HG02884 (cell line): Measurements from ENCODE around the gene RNF208.
"Not testable (repeated sequence)": the region's sequence is repeated elsewhere in the genome, so short reads cannot be mapped to it uniquely, and the experiment has no call there.

ENCODE experiments used
- ATAC-seq: cut with Tn5 transposase; IDR thresholded peaks from one replicate; pipeline ENCODE4 v1.9.1; 2021; ENCODE audit warnings: mild to moderate bottlenecking, moderate library complexity; ENCODE audit not compliant: unreplicated experiment

Gene RNF208

GRCh38 chr9:137240318-137240840 lies 18.3 kb upstream of the RNF208 start:
- peak; percentile 21 for ATAC-seq

GRCh38 chr9:137239541-137240200 lies 17.6 kb upstream of the RNF208 start:
- ATAC-seq = not testable (repeated sequence)

- no peak for ATAC-seq
Measured at GRCh38 chr9:137237759-137238726, 16.0 kb upstream of the RNF208 start.

GRCh38 chr9:137236936-137237421 lies 14.9 kb upstream of the RNF208 start:
- ATAC-seq = no peak

DNA sequence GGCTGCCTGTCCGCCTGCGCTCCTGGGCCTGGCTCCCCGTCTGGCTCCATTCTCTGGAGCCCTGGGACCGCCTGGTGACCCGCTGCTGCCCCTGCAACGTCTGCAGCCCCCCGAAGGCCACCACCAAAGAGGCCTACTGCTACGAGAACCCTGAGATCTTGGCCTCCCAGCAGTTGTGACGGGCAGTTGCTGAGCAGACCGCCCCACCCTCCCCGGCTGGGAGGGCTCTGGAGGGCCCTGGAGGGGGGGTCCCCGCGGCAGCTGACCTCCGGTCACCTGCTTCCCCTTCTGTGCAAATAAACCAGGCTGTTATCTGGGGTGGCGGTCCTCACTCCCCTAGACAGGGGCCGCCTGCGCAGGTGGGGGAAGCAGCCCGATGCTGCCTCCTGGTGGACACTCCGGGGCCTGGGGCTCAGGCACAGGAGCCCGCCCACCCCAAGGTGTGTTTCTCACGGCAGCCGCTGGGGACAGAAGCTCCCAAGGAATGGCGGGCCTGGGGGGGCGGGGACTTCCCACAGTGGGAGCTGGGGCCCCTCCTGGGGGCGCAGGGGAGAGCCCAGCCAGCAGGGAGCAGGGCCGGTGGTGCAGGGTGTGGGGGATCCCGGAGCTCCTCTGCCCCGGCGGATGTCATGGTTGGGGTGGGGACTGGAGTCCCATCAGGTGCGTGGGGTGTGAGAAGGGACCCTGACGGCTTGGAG lies 14.3 kb upstream of the RNF208 start:
- no peak for ATAC-seq

DNA sequence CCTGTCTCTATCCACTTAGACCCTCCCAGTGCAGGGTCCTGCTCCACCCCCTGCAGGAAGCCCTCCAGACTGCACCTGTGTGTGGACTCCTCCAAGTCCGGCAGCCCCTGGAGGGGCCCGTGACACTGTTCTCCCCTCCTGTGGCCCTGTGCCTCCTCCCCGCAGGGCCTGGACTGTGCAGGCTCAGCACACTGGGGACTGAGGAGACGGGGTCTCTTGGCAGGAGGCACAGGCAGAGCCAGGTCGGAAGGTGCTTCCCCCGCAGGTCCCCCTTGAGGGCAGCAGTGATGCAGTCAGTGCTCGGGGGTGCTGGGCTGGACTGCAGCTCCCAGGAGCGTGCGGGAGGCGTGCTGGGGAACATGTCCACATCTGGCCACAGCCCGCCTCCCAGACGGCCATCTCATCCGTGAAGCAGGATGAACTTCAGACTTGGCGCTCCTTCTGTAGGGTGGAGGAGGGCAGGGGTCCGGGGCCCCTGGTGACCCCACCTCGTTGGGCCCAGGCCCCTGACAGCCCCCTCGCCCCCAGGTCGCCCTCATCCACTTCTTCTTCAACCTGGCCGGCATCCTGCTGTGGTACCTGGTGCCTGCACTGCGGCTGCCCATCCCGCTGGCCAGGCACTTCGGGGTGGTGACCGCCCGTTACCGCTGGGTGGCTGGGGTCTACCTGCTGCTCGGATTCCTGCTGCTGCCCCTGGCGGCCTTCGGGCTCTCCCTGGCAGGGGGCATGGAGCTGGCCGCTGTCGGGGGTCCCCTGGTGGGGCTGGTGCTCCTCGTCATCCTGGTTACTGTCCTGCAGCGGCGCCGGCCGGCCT lies 13.6 kb upstream of the RNF208 start:
- ATAC-seq = no peak

GRCh38 chr9:137234758-137235423 lies 12.9 kb upstream of the RNF208 start:
- no peak for ATAC-seq

DNA sequence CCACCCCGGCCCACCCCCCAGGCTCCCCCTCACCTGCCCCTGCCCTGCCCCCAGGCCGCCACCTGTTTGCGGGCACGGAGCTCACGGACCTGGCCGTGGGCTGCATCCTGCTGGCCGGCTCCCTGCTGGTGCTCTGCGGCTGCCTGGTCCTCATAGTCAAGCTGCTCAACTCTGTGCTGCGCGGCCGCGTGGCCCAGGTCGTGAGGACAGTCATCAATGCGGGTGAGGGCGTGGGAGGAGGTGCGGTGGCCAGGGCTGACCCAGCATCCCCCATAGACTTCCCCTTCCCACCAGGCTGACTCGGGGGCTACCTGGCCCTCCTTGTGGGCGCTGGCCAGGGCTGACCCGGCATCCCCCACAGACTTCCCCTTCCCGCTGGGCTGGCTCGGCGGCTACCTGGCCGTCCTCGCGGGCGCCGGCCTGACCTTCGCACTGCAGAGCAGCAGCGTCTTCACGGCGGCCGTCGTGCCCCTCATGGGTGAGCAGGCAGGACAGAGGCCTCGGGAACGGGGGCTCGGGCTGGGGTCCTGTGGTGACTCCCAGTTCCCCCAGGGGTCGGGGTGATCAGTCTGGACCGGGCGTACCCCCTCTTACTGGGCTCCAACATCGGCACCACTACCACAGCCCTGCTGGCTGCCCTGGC lies 12.1 kb upstream of the RNF208 start:
- no peak for ATAC-seq

GRCh38 chr9:137233143-137233980 lies 11.3 kb upstream of the RNF208 start:
- no peak for ATAC-seq

DNA sequence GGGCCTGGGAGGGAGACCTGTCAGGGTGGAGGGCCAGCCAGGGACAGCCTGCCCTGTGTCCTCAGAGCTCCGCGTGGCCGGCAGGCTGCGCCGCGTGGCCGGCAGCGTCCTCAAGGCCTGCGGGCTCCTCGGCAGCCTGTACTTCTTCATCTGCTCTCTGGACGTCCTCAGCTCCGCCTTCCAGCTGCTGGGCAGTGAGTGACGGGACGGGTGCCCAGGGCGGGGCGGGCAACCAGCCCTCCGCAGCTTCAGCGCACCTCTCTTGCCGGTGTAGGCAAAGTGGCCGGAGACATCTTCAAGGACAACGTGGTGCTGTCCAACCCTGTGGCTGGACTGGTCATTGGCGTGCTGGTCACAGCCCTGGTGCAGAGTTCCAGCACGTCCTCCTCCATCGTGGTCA lies 10.5 kb upstream of the RNF208 start:
- no peak for ATAC-seq

- ATAC-seq = no peak
Measured at GRCh38 chr9:137232101-137232500, 10.1 kb upstream of the RNF208 start.

DNA sequence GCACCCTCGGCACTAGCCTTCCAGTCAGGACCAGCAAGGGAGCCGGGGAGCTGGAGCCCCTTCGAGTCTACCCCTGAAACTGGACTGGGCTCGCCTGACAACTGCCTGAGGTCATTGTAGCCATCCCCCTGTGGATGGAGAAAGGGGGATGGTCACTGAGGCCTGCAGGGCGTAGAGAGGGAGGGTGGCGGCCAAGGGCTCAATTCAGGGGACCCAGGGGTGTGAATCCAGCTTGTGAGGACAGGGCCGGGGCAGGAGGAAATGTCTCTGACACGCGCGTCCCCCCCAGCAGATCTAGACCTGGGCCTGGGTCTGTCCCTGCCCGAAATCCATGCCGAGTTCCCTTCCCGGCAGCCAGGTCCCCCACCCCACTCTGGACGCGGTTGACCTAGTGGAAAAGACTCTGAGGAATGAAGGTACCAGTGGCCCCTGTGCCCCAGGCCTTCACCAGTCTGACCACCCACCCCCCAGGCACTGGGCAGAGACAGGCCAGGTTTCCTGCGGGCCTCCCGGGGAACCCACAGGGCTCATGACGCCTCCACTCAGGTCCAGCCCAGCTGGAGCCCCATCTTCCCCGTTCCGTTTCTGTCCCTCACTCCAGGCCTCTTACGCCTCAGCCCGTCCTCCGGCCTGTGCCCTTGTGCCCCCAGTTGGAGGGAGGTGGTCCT lies 9.5 kb upstream of the RNF208 start:
- ATAC-seq = no peak

GRCh38 chr9:137230705-137231371 lies 8.8 kb upstream of the RNF208 start, which contains the start of gene SLC34A3:
SLC34A3 (plus strand) TSS chr9:137230901; CDS start chr9:137231703, 802 bp downstream.
- ATAC-seq = no peak

GRCh38 chr9:137229903-137230704 lies 8.1 kb upstream of the RNF208 start:
- no peak for ATAC-seq

- no peak for ATAC-seq
Measured at GRCh38 chr9:137228968-137229896, 7.2 kb upstream of the RNF208 start.
